IPS-18c (cell line): ENCODE data around the gene CD300LG.
A peak's percentile ranks its signal among the peaks of the same experiment; 100 is the strongest.
"Not testable (repeated sequence)": the region's sequence is repeated elsewhere in the genome, so short reads cannot be mapped to it uniquely, and the experiment has no call there.

Experiments
- H3K4me3 ChIP-seq: 2 replicates; pipeline ENCODE4 v1.7.0; 2013; ENCODE audit warnings: low read depth, mild to moderate bottlenecking, low read length, moderate library complexity; ENCODE audit not compliant: insufficient read depth
- H3K9me3 ChIP-seq: one replicate; pipeline ENCODE4 v1.6.1; 2013; ENCODE audit warnings: mild to moderate bottlenecking, low read length, moderate library complexity; ENCODE audit not compliant: control insufficient read depth, insufficient read depth

CD300LG gene

DNA sequence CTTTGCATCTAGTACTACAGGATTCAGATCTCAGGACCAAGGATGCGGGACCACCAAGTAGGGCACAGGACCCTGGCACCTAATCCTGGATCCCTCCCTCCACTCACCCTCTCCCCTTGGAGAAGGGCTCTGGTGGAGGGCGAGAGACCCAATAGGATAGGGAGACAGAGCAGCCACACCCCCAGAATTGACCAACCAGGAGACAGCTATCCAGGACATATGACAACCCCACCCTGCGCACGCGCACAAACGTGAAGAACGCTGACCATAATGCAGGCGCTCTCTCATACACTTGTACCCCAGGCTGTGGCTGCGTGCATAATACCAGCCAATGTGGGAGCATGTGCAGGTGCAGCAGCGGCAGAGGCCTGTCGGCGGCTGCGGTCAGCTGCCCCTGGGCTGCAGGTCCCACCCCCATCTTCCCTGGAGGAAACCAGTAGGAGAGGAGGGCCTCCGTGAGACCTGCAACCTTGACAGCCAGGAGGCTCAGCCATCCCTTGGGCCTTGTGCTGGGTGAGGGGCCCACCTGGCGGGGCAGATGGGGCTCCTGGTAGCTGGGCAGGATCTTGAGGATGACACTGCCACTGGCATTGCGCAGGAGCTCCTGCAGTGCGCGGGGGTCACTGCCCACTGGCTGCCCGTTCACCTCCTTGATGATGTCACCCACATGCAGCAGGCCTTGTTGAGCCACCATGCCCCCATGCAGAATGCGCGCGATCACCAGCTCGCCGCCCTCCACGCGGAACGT lies 35.0 kb downstream of the CD300LG start:
- Histone ChIP-seq H3K4me3 (no peak overlapping the region), H3K9me3 (no peaks in the 10 kb centered on the region)

DNA sequence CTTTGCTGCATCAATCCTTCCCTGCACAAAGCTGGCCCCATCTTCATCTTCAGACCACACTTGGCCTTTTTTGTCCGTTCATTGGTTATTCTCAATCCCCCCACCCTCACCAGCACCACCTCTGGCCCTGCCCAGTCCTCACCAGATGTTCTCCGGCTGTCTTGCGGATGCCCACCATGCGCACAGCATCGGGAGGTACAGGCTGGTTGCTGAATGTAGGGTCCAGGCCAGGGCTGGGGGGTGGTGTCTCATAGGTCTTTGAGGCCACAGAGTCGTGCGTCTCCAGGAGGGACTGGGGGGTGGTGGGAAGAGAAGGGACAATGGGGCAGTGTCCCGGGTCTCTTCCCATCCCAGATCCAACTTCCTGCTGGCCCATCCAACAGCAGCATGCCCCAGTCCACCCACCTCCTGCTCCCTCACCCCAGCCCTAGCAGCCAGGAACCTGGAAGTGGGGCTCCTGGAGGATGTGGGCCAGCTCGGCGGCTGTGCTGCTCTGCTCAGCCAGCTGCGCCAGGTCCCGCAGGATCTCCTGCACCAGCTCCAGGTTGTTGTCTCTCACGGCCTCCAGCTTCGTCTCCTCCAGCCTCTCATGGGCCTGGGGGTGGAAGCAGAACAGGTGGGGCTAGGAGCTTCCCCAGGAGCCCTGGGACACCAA lies 35.9 kb downstream of the CD300LG start:
- H3K9me3 ChIP-seq = no peaks in the 10 kb centered on the region
- H3K4me3 ChIP-seq = no peak overlapping the region

DNA sequence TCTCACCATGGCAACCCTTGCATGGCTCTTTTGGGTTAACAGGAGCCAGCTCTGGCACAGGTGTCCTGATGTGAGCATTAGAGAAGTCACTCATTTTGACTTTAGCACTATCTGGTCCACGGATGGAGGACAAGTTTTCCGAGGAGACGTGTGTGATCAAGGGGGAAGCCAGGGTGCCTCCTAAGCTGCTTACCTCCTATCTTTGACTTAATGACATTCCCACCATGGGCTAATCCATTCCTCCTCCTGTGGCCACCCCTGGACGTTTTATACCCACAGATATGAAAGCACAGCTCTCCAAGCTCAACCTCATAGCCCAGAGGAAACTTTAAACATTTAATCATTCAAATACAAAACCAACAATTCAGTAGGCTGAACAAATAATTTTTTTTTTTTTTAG lies 41.6 kb downstream of the CD300LG start:
- H3K4me3 ChIP-seq = no peak overlapping the region

DNA sequence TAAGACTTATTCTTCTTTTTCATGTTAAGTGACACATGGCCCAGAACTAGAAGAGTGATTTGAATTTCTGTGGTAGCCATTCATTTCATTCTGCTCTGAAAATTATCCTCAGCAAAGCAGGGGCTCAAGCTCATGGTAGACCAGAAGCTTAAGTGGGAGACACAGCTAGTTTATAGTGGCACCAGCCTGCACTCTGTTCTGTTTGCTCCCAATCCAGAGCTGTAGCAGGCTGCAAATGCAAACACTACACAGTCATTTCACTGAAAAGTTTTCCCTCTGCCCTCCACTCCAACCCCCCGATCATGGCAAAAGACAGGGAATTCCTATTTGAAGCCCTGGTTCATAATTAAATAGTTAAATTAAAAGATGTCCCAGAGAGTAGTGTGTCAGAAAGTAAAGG lies 43.3 kb downstream of the CD300LG start:
- H3K4me3 ChIP-seq = no peak overlapping the region
- H3K9me3 ChIP-seq = no peaks in the 10 kb centered on the region

More for the DNA sequence above, 41.6 kb downstream of the CD300LG start:
- no peaks in the 10 kb centered on the region for H3K9me3 ChIP-seq

DNA sequence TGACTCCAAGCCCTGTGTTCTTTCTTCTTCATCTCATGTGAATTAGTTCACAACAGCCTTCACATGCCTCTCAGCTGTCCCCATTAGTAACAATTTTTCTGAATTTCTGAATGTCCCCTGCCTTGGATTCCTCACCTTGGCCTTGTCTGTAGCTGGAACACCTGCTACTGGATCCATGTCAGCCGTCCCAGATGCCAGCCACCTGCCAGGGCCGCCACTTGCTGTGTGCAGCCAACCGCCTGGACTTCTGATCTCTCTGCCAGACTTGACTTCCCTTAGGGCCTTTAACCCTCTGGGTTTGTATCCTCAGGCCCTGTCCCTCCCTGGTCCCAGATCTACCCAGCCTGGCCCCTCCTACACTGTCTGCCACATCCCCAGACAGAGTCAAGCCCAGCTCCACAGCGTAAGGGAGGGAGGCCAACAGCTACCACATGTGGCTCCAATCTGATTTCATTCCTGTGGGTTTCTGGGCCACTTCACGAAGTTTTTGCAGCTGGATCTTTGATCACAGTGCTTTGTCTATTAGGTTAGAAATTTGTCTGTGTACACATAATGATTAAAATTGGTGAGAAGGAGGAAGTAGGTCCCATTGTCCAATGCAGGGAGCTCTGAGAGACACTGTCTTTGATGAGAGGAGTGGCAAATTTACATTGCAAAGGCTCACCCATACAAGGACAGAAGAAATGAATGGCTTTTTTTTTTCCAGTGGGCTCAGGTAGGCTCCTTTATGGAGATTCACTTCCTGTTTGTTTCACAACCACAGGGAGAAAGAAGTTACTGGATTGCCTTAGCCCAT lies 45.1 kb downstream of the CD300LG start:
- H3K9me3 ChIP-seq = no peaks in the 10 kb centered on the region
- H3K4me3 ChIP-seq = no peak overlapping the region

DNA sequence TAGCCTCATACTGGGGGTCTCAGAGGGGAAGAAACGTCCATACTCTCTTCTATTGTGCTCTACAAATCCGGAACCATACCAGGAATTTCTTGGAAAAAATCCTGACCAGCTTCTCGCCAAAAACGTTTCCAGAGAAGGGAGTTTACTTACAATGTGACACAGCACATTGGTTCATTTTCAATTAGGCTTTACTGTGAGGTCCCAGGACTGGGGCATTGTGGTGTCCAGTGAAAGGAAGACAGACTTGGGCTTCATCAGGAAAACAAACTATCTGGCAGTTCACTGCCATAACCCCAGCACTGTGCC lies 45.6 kb downstream of the CD300LG start:
- no peaks in the 10 kb centered on the region for H3K9me3 ChIP-seq

DNA sequence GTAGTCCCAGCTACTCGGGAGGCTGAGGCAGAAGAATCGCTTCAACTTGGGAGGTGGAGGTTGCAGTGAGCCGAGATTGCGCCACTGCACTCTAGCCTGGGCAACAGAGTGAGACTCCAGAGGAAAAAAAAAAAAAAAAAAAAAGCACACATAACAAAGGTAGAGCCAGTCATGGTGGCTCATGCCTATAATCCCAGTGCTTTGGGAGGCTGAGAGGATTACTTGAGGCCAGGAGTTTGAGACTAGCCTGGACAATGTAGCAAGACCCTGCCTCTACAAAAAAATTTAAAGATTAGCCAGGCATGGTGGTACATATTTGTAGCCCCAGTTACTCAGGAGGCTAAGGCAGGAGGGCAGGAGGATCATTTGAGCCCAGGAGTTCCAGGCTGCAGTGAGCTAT lies 47.5 kb downstream of the CD300LG start:
- not testable (repeated sequence) for H3K9me3 ChIP-seq, H3K4me3 ChIP-seq

More for the DNA sequence above, 45.6 kb downstream of the CD300LG start:
- H3K4me3 ChIP-seq = no peak overlapping the region

DNA sequence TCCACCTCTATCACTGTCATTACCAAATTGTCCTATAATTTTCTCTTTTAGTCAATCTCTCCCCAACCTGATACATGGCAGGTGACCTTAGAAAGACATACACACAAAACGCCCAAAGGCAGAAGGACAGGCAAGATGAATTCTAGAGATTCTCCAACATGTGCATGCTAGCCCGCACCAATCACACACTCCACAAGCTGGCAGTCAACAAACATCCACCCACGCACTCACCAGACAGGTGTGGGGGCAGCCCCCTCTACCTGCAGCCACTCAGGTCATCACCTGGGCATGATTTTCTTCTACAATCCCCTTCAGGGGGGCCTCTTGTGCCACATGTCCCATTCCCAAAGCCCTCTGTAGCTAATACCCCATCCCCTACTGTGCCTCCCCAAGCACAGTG lies 50.9 kb downstream of the CD300LG start:
- Histone ChIP-seq H3K4me3 (no peak overlapping the region), H3K9me3 (no peaks in the 10 kb centered on the region)

DNA sequence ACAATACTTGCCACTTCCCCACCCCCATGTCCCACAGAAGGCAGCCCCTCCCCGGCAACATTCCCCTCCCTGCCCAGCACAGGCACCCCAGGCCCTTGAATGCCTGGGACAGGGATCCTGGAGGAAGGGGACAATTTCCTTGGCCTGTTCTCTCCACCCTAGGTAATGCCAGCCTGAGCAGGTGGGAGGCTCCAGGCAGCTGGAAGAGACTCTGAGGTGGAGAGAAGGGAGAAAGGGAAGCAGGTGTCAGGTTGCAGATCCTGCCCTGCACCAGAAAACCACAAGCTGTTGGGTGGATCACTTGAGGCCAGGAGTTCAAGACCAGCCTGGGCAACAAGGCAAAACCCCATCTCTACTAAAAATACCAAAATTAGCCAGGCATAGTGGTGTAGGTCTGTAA lies 51.5 kb downstream of the CD300LG start:
- Histone ChIP-seq H3K4me3 (no peak overlapping the region; the same call in 1 of the 2 replicates), H3K9me3 (peaks cover 2% of the 10 kb centered on the region)

DNA sequence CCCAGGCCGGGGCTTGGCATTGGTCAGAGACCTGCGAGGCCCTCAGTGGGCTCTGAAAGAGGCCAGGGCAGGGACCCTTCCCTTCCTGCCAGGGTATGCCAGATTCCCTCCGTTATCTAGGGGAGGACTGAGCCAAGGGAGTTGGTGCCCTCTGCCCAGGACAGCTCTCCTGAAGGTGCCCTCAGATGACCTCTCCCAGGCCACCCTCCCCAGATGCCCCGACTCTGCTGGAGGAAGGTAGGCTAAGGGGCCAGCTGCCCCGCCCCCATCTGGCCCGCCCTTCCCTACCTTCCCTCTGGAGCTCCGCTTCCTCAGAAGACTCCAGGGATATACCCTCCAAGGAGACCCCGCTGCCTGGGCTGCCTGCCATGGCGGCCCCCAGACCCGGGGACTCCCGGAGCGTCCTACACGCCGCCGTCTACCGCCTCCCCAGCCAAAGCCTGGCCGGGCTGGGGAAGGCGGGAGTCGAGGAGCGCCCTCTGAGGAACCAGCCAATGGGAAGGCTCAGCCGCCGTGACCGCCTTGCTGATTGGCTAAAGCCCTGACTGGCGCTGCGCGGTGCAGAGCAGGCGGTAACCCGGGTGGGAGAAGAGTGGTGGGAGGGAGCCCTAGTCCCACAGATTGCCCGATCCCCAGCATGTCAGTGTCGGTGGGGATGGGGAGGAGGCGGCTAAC lies 53.3 kb downstream of the CD300LG start:
- Histone ChIP-seq H3K4me3 (peak overlapping the region; percentile 61), H3K9me3 (peaks cover 2% of the 10 kb centered on the region)

DNA sequence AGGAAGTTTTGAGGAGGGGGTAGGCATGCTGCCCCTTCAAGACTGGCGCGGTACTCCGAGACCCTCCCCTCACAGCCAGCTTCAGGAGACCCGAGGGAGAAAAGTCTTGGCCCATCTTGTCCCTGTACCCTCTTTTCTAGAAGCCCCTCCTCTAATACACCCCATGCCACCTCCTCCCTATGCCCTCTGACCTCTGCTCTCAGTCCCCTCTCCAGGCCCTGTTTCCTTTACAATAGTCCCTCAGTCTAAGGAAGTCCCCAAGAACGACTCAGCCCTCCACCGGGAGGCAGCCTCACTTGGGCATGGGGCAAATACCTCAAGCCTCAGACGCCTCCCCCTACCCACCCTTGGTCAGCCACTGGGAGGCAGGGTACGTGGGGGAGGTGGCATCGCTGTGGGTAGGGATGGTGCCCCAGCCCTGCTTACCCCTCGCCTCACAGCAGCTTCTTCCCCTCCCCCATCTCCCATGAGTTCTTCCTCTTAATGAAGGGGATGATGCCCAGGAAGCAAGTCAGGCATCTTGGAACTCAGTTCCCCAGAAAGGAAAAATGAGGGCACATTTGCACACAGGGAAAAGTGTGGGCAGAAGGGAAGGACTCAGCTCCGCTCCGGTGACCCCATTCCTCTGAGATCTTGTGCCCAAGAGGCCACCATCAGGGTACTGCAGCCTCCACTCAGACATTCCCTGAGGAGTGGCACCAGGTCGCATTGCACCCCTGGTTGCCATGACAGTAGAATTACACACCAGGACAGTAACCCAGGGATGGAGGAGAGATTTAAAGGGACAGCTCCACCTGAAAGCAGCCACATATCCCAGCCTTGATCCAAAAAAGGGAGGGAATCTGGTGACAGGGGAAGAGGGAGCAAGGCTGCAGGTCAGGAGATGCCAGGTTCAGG lies 54.1 kb downstream of the CD300LG start:
- peaks cover 2% of the 10 kb centered on the region for H3K9me3 ChIP-seq
- peak overlapping the region; percentile 61; the same call in 1 of the 2 replicates for H3K4me3 ChIP-seq

DNA sequence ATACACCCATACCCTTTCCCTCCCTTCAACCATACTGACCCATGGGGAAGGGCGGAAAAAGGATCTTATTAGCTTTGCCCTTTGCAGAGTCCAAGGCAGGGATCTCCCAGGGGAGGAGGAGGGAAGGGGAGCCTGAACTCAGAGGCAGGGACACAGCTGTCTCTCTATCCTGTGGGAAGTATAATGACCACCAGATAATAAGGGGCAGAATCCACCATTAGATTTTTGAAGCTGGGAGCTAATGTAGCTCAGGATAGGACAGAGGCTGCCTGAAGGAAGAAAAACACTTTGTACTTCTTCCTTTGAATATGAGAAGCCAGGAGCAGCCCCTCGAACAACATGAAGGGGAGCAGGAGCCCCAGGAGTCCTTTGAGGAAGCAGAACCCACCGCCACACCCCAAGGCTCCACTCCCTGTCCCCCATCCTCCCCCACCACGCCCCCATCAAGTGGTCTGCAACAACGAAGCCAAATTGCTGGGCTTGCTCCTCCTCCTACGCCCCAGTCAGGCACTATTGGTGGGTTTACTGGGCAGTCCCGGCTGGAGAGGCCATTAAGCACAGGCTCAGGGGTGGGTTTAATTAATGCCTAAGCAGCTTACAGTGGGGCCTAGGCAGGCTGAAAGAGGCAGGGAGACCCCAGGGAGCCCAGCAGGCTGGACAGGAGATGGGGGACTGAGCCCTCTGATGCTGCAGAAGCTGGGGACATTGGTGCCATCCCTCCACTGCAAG lies 55.0 kb downstream of the CD300LG start:
- Histone ChIP-seq H3K9me3 (peaks cover 2% of the 10 kb centered on the region), H3K4me3 (no peak overlapping the region)

DNA sequence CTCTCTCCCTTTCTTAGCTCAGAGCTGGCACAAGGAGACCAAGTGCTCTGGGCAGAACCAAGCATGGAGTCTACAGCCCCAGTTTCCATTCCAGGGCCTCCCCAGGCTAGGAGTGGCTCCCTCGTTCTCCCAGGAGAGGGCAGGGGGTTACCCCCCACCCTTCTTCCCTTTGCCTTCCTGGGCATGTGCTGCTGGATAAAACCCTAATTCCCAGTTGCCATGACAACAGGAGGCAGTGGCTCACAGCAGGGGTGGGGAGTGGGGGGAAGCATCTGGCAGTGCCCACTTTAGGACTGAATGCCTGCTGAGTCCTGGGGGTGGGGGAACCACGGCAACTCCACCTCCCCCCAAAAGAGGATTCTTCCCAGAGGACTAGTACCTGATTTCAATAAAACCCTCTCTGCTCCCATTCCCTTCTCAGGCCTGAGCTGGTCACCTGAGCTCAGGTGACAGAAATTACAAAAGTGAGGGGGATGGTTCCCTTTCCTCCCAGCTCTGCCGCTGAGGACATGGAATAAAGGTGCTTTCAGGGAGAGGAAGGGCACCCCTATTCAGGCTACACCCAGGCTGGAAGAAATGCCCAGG lies 58.5 kb downstream of the CD300LG start:
- peaks cover 2% of the 10 kb centered on the region for H3K9me3 ChIP-seq
- peak overlapping the region; percentile 75 for H3K4me3 ChIP-seq

DNA sequence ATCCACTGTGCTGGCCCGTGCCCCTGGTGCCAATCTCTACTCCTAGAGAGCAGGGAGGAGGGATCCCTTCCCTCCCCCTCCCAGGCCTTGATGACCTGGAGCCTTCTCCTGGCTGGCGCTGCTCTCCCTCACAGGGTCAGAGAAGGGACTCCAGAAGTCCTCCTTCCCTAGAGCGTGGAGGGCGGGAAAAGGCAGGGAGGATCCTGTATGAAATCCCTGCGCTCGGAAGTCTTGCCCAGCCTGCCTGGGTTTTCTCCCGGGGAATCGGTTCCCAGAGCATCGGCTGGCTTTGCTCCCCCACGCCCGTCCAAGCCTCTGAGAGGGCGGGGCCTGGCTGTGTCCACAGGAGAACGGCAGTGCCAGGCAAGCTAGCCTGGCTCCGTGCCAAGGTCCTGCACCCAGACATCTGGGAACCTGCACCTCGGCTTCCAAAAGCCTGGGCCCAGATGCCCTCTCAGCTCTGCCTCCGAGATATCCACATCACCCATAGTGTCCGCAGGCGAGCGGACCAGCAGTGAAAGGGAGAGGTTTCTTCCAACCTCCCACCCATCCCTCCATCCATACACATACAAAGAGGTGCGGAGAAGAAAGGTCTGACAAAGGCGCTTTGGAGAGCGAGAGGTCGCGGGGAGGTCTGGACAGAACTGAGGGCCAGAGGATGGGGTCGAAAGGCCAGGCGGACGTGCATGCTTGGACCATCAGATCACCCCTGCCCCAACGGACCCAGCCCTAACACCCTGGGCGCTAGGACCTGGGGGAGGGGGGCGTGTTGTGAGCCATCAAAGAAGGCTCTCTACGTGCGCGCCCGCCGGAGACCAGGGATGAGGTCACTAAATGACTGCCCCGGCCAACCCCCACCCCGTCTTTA lies 59.2 kb downstream of the CD300LG start:
- Histone ChIP-seq H3K4me3 (peak overlapping the region; percentile 75), H3K9me3 (peaks cover 2% of the 10 kb centered on the region)

DNA sequence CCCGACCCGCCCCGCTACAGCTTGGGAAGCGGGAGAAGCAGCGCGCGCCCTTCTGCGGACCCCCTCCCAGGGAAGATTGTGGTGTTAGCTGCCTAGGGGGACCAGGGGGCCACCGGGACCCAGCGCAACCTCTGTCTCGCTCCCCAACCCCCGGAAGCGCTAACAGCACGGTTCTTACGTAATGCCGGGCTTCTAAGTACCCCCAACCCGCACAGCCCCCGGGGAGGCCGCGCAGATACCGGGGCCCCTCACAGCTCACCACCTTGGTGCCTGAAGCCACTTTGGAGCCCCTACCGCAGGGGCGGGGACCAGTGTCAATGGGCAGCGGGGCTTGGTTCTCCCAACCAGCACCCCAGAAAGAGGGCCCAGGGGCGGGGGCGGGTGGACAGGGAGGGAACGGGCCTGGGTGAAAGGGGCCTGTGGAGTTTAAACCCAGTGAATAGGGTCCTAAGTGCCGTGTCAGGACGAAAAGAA lies 60.0 kb downstream of the CD300LG start:
- H3K4me3 ChIP-seq = peak overlapping the region; percentile 75
- peaks cover 2% of the 10 kb centered on the region for H3K9me3 ChIP-seq
